GM12872 (cell line): ENCODE measurements around the gene TP53I13.

ENCODE experiments used
- TF ChIP-seq, protein P1 (sequence below): IDR thresholded peaks from 3 replicates; pipeline ENCODE4 v1.5.1; 2011; ENCODE audit warnings: low read depth, mild to moderate bottlenecking, low read length, moderate library complexity; ENCODE audit not compliant: insufficient read depth

The TP53I13 gene

DNA sequence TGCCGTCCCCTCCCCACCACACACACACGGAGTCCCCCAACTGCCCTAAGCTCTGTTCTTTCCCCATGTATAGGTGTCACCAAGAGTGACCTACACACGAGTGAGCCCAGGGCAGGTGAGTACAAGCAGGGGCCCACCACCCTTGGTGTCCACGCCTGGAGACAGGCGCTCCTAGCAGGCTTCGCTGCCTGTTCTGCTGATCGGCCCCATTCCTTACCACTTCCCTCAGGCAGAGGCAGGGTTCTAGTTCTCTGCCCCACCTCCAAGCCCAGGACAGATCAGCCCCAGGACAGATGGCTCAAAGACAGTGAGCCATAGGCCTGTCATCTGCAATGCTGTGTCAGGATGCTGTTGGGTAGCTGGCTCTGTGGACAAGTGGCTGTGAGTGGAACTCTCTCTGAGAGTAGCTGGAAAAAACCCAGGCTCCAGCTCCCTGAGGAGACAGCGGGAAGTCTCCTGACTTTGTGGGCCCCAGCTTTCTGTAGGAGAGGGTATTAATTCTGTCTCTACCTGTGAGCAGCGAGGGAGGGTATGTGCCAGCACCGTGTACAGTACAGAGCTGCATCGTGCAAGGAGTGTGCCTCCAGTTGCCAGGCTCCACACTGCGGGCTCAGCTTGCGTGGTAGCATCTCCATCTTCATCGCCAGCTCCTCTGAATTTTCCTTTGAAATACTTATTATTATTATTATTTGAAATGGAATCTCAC, 897 bp downstream of the TP53I13 start:
- TF ChIP-seq, protein P1, sequence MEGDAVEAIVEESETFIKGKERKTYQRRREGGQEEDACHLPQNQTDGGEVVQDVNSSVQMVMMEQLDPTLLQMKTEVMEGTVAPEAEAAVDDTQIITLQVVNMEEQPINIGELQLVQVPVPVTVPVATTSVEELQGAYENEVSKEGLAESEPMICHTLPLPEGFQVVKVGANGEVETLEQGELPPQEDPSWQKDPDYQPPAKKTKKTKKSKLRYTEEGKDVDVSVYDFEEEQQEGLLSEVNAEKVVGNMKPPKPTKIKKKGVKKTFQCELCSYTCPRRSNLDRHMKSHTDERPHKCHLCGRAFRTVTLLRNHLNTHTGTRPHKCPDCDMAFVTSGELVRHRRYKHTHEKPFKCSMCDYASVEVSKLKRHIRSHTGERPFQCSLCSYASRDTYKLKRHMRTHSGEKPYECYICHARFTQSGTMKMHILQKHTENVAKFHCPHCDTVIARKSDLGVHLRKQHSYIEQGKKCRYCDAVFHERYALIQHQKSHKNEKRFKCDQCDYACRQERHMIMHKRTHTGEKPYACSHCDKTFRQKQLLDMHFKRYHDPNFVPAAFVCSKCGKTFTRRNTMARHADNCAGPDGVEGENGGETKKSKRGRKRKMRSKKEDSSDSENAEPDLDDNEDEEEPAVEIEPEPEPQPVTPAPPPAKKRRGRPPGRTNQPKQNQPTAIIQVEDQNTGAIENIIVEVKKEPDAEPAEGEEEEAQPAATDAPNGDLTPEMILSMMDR: no peak

DNA sequence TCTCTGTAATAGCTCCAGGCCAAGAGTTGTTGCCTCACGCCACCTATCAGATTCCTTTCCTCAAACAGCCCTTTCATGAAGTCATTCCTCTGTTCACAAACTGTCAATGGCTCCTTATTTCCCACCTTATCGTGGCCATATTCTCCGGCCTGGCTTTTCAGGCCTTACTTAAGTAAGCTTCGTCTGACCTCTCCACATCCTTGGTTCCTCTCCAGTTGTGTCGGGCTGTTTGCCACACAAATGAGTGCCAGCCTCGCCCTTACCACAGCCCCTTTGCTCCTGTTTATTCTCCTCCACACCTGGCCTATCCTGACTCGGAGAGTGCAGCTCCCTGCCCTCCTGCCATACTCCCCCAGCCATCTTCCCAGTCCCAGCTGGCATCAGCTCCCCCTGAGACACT, 2.0 kb downstream of the TP53I13 start:
- TF ChIP-seq, protein P1: no peak

DNA sequence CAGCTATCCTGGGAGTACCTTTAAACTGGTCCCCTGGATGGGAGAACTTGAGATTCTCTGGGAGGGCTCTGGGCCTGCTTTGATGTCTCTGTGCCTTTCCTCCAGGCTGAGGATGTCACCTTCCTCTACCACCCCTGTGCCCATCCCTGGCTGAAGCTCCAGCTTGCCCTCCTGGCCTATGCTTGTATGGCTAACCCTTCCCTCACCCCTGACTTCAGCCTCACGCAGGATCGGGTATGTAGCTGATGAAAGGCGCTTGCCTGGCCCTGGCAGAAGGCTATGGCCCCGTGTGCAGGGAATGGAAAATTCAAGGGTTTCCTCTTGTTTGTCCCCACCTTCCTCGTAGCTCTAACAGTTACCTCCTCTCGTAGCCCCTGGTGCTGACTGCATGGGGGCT, 3.0 kb downstream of the TP53I13 start:
- TF ChIP-seq, protein P1: no peak

DNA sequence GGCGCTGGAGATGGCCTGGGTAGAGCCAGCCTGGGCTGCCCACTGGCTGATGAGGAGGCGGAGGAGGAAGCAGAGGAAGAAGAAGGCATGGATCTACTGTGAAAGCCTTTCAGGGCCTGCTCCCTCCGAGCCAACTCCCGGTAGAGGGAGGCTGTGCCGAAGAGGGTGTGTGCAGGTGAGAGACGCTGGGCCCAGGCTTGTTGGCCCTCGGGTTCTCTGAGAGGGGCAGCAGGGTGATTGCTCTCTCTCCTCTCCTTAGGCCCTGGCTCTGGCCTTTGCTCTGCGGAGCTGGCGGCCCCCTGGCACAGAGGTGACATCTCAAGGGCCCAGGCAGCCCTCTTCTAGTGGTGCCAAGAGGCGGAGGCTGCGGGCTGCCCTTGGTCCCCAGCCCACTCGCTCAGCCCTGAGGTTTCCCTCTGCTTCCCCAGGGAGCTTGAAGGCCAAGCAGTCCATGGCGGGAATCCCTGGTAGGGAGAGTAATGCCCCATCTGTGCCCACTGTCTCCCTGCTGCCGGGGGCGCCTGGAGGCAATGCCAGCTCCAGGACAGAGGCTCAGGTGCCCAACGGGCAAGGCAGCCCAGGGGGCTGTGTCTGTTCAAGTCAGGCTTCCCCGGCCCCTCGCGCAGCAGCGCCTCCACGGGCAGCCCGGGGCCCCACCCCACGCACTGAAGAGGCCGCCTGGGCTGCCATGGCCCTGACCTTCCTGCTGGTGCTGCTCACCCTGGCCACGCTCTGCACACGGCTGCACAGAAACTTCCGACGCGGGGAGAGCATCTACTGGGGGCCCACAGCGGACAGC, 3.6 kb downstream of the TP53I13 start:
- TF ChIP-seq, protein P1: no peak

DNA sequence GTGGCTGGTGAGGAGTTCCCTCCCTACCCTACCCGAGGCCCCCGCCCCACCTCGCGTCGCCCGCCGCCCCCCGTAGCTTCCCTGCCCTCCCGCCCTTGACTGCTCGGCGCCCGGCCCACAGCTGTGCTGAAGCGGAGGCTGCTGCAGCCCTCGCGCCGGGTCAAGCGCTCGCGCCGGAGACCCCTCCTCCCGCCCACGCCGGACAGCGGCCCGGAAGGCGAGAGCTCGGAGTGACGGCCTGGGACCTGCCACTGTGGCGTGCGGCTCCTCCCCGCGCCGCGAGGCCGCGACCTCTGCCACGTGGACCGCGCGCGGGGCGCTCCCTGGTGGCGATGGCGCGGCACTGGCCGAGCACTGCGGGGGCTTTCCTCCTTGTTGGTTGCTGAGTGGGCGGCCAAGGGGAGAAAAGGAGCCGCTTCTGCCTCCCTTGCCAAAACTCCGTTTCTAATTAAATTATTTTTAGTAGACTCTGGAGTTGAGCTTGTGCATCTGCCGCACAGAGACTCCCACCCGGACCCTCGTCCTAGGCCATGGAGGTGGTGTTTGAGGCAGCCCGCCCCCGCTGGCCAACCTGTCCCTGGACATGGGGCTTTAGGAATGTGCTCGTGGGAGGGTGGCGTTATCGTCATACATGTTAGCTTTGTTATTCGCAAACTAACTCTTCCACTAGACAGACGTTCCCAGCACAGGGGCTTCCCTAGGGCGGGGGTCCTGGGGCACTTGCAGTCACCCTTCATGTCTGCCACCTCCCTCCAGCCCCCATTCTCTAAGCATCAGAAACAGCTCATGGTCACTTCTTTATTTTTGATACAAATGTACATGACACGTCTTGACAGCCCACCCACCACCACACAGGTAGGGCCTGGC, 4.4 kb downstream of the TP53I13 start:
- TF ChIP-seq, protein P1: peak; percentile 79

DNA sequence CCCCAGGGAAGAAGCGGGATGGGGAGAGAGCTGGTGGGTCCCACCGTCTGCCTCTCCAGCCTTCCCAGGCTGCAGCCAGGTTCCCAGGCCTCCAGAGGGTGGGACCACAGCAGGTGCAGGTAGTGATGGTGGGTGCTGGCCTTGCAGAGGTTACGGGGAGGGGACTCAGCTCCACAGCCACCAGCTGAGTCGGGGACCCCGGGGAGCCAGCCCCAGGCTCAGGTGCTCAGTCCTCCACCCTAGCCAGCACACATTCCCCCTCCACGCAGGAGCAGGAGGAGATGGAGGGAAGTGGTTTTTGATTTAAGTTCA, 5.0 kb downstream of the TP53I13 start:
- TF ChIP-seq, protein P1: no peak

DNA sequence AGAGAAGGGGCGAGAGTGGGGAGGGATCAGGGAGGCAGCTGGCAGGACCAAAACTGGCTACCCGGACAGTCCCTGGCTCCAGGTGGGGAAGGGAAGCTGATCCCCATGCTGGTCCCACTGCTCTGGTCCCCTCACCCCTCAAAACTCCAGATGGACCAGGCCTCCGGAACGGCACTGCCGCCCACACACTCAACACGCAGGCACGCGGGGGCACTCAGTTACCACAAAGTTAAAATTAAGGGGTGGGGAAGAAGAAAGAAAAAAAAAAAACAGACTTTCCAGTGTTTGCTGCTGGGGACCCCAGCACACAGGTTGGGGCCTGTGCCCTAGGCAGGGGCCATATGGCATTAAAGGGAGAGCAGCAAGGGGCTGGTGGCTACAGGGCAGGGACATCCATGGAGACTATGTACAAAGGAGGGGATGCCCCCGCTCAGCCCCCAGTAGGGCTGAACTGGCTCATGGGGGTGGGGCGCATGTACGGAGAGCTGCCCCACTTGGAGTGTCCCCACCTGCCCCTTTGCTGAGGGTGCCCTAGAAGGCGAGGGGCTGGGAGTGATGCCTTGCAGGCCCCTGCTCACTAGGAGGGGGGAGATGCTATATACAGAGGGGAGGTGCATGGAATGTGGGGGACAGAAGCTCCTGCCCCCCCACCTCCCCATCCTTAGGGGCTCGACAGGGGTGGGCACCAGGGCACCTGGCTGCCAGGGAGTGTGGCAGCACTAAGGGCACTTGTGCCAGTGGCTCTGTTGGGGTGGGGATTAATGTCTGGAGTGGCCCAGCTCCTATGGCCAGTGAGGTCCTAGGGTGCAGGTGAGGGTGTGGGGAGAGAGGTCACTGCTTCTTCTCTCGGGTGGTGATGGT, 5.6 kb downstream of the TP53I13 start:
- TF ChIP-seq, protein P1: no peak
